Kidney tubule cell (primary cell): Measurements from ENCODE around the gene CCNY.

Source experiments
- DNase-seq: peaks from one replicate; pipeline ENCODE4 v3.0.0-alpha.2; 2018; ENCODE audit warnings: low spot score

CCNY gene

GRCh38 chr10:35558276-35558675, 222.0 kb downstream of the CCNY start:
- no peak for DNase-seq

GRCh38 chr10:35559416-35559815, 223.1 kb downstream of the CCNY start:
- no peak for DNase-seq

- DNase-seq = no peak
Measured at GRCh38 chr10:35561715-35562114, 225.4 kb downstream of the CCNY start.

GRCh38 chr10:35562427-35562826, 226.1 kb downstream of the CCNY start:
- DNase-seq = no peak

- peak; percentile 77 for DNase-seq
Measured at GRCh38 chr10:35563261-35563891, 227.1 kb downstream of the CCNY start.

GRCh38 chr10:35564341-35564968, 228.1 kb downstream of the CCNY start:
- no peak for DNase-seq

- DNase-seq = no peak
Measured at GRCh38 chr10:35565602-35566081, 229.3 kb downstream of the CCNY start.

GRCh38 chr10:35567951-35568350, 231.6 kb downstream of the CCNY start:
- no peak for DNase-seq

- no peak for DNase-seq
Measured at GRCh38 chr10:35568483-35569015, 232.2 kb downstream of the CCNY start.

GRCh38 chr10:35569111-35569707, 232.9 kb downstream of the CCNY start:
- DNase-seq = peak; percentile 45

GRCh38 chr10:35569836-35570235, 233.5 kb downstream of the CCNY start:
- DNase-seq = no peak

- DNase-seq = no peak
Measured at GRCh38 chr10:35570397-35570796, 234.1 kb downstream of the CCNY start.

- no peak for DNase-seq
Measured at GRCh38 chr10:35572583-35572982, 236.3 kb downstream of the CCNY start.

- DNase-seq = no peak
Measured at GRCh38 chr10:35573796-35574195, 237.5 kb downstream of the CCNY start.

- peak; percentile 79 for DNase-seq
Measured at GRCh38 chr10:35574924-35575352, 238.6 kb downstream of the CCNY start.

GRCh38 chr10:35575640-35576039, 239.3 kb downstream of the CCNY start:
- DNase-seq = no peak

- no peak for DNase-seq
Measured at GRCh38 chr10:35576730-35577129, 240.4 kb downstream of the CCNY start.

GRCh38 chr10:35577926-35578617, 241.8 kb downstream of the CCNY start:
- no peak for DNase-seq

- DNase-seq = peak; percentile 50
Measured at GRCh38 chr10:35578618-35578956, 242.3 kb downstream of the CCNY start.

- no peak for DNase-seq
Measured at GRCh38 chr10:35579116-35579515, 242.8 kb downstream of the CCNY start.

- DNase-seq = no peak
Measured at GRCh38 chr10:35579726-35580422, 243.6 kb downstream of the CCNY start.

GRCh38 chr10:35580423-35580770, 244.1 kb downstream of the CCNY start:
- DNase-seq = no peak
